Adrenal gland (tissue), 12 donors: ENCODE data around the gene CREB5. TPM values are rescaled to one million over a fixed set of nuclear protein-coding genes. Genes with fewer than 3 reads are reported as not detected.

ENCODE experiments used
- DNase-seq, 7 donors: peaks; one replicate each; pipeline ENCODE4 v3.0.0-alpha.2; 2019 to 2020
- H3K27ac ChIP-seq, 5 donors: fragments of 200-600 bp; sonication (generic) in 4 of 5; 1 replicate in 3 of 5; 2 replicates in 2 of 5; pipeline versions ENCODE4 v1.5.1 to v1.8.0; 2016 to 2020; ENCODE audit warnings: mild to moderate bottlenecking in 1 of 5
- H3K27me3 ChIP-seq: fragments of 200-600 bp; 2 replicates; pipeline ENCODE4 v1.8.0; 2021
- H3K36me3 ChIP-seq, 2 donors: fragments of 200-600 bp; replicated peaks in 1 of 2; 1 replicate in 1 of 2; 2 replicates in 1 of 2; pipeline versions ENCODE4 v1.5.1 to v1.8.0; 2018 to 2022
- H3K4me1 ChIP-seq, 2 donors: fragments of 200-600 bp; replicated peaks in 1 of 2; 1 replicate in 1 of 2; 2 replicates in 1 of 2; pipeline versions ENCODE4 v1.5.1 to v1.8.0; 2018 to 2021
- H3K4me3 ChIP-seq, 4 donors: fragments of 200-600 bp; sonication (generic) in 3 of 4; one replicate each; pipeline ENCODE4 v1.5.1; 2016 to 2018
- H3K9me3 ChIP-seq, 3 donors: fragments of 200-600 bp; sonication (generic) in 1 of 3; replicated peaks in 1 of 3; 1 replicate in 2 of 3; 2 replicates in 1 of 3; pipeline versions ENCODE4 v1.5.1 to v1.8.0; 2016 to 2021
- CTCF ChIP-seq, 6 experiments: fragments of 450-650 bp in 4 of 6; fragments of 200-600 bp in 2 of 6; sonication (generic) in 1 of 6; IDR thresholded peaks; 1 replicate in 5 of 6; 2 replicates in 1 of 6; pipeline versions ENCODE4 v1.5.1 to v1.8.0; 2016 to 2021; ENCODE audit warnings: antibody characterized with exemption in 6 of 6, mild to moderate bottlenecking in 2 of 6, moderate library complexity in 1 of 6
- POLR2A ChIP-seq, 2 donors: fragments of 450-650 bp; IDR thresholded peaks; one replicate each; pipeline ENCODE4 v1.6.1; 2017; ENCODE audit warnings: antibody characterized with exemption in 2 of 2, mild to moderate bottlenecking in 2 of 2, moderate library complexity in 1 of 2
- WGBS, 4 donors: extraction: QIAGEN DNeasy Blood & Tissue Kit in 2 of 4; methylation state at CpG; one replicate each; pipeline versions ENCODE4 v1.1.5 to v1.1.7; 2013 to 2017; 5-methylcytosine and 5-hydroxymethylcytosine counted together
- intact Hi-C, 2 donors: fragments of 100-400 bp; cut with DNase I; formaldehyde crosslinking; loops; one replicate each; pipeline versions ENCODE4 v1.14.1 to v1.15.0; 2022 to 2023
- polyA plus RNA-seq, 3 donors: library from polyadenylated mRNA; stranded (reverse); fragments of 200-250 nt in 2 of 3; fragments of 350-450 nt in 1 of 3; fragmentation: Illumina TruSeq in 1 of 3; extraction: RNeasy Lipid Tissue Mini Kit (QIAGEN cat#74804) in 1 of 3; gene quantifications; one replicate each; pipeline ENCODE4 v1.2.3, GENCODE V29; 2013 to 2014
- total RNA-seq, 9 donors: library from RNA; depleted of rRNA in 4 of 9; stranded (reverse); fragments of >200 nt in 4 of 9; fragments of 120-200 nt in 1 of 9; fragmentation: NEBNext Ultra II Directional in 1 of 9; extraction: Animal tissue kit (Norgen Biotek cat#: 25700) in 1 of 9; gene quantifications; one replicate each; pipeline versions ENCODE4 v1.1.0 to v1.2.4, GENCODE V29; 2013 to 2023
- donor health status: healthy with polysubstance abuse.
- donor health status: Bipolar disorder and iron deficiency.
- donor health status: DM: yes; HTN: yes; CAD: no.
- donor health status: DM: no; HTN: no; CAD: no.
- donor health status: DM: no; HTN: no; CAD: no.
- donor health status: DM: yes; HTN: yes; CAD: no.

CREB5 gene
- total and polyA plus RNA-seq, 12 donors = 0.69 to 5.4 (median 1.3) TPM

- H3K27me3 ChIP-seq = no peaks in the 10 kb centered on the region
- TF ChIP-seq POLR2A (IDR thresholded peaks at IDR 0.05) = no peak
- no peak for TF ChIP-seq CTCF (IDR thresholded peaks at IDR 0.05)
- no peak for DNase-seq
- WGBS, 4 donors = 71 to 85% (median 78%) methylated on average over 2 of the region's 2 CpGs
- no peaks in the 10 kb centered on the region for H3K36me3 ChIP-seq
- H3K27ac ChIP-seq = no peak overlapping the region
- H3K4me1 ChIP-seq = no peaks in the 10 kb centered on the region
- no peak overlapping the region for H3K4me3 ChIP-seq
- no peaks in the 10 kb centered on the region for H3K9me3 ChIP-seq
- intact Hi-C loops = no loop called here
These were observed 53.4 kb downstream of the CREB5 start for GRCh38 chr7:28465697-28466096.

- Histone ChIP-seq H3K4me3 (no peak overlapping the region), H3K36me3 (no peaks in the 10 kb centered on the region), H3K27me3 (no peaks in the 10 kb centered on the region), H3K9me3 (no peaks in the 10 kb centered on the region), H3K27ac (no peak overlapping the region), H3K4me1 (no peaks in the 10 kb centered on the region)
- 63 to 71% (median 69%) methylated on average over 6 to 8 of the region's 8 CpGs for WGBS, 4 donors
- intact Hi-C loops = no loop called here
- no peak for DNase-seq
- TF ChIP-seq CTCF (IDR thresholded peaks at IDR 0.05) (no peak), POLR2A (IDR thresholded peaks at IDR 0.05) (no peak)
These were observed 54.0 kb downstream of the CREB5 start for GRCh38 chr7:28466341-28466740.

GRCh38 chr7:28466885-28467284 lies 54.6 kb downstream of the CREB5 start:
- intact Hi-C loops = no loop called here
- no peaks in the 10 kb centered on the region for H3K27me3 ChIP-seq
- H3K9me3 ChIP-seq = no peaks in the 10 kb centered on the region
- no peak for DNase-seq
- no peaks in the 10 kb centered on the region for H3K36me3 ChIP-seq
- WGBS, 4 donors = 67 to 75% (median 73%) methylated on average over 1 of the region's 1 CpG; no CpG with 5 or more reads in 1 of the 4 donors
- no peaks in the 10 kb centered on the region for H3K4me1 ChIP-seq
- no peak overlapping the region for H3K27ac ChIP-seq
- no peak for TF ChIP-seq CTCF (IDR thresholded peaks at IDR 0.05)
- TF ChIP-seq POLR2A (IDR thresholded peaks at IDR 0.05) = no peak
- H3K4me3 ChIP-seq = no peak overlapping the region

- H3K4me3 ChIP-seq = no peak overlapping the region
- no peak for TF ChIP-seq CTCF (IDR thresholded peaks at IDR 0.05)
- TF ChIP-seq POLR2A (IDR thresholded peaks at IDR 0.05) = no peak
- H3K27ac ChIP-seq = no peak overlapping the region
- H3K36me3 ChIP-seq = no peaks in the 10 kb centered on the region
- intact Hi-C loops = no loop called here
- H3K9me3 ChIP-seq = no peaks in the 10 kb centered on the region
- no peaks in the 10 kb centered on the region for H3K27me3 ChIP-seq
- no peaks in the 10 kb centered on the region for H3K4me1 ChIP-seq
- DNase-seq = no peak
These were observed 57.2 kb downstream of the CREB5 start for GRCh38 chr7:28469562-28469961.
